ENCODE results near the gene CHN2.

DNA sequence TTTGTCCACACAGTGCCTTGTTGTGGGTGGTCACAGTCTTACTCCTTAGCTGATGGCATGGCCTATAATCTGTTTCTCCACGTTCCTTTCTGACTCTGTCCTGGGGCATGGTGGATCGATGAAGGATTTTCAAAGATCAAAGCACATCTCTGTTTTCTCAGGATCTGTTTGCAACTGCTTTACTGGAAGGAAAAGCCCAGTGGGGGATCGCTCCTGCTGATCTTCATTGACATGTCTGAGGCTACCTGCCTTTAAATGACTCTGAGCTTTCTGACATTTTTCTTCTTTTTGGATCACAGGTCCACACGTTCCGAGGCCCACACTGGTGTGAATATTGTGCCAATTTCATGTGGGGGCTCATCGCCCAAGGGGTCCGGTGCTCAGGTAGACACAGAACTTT lies 301.1 kb downstream of the CHN2 start:
- TF ChIP-seq, protein P1, sequence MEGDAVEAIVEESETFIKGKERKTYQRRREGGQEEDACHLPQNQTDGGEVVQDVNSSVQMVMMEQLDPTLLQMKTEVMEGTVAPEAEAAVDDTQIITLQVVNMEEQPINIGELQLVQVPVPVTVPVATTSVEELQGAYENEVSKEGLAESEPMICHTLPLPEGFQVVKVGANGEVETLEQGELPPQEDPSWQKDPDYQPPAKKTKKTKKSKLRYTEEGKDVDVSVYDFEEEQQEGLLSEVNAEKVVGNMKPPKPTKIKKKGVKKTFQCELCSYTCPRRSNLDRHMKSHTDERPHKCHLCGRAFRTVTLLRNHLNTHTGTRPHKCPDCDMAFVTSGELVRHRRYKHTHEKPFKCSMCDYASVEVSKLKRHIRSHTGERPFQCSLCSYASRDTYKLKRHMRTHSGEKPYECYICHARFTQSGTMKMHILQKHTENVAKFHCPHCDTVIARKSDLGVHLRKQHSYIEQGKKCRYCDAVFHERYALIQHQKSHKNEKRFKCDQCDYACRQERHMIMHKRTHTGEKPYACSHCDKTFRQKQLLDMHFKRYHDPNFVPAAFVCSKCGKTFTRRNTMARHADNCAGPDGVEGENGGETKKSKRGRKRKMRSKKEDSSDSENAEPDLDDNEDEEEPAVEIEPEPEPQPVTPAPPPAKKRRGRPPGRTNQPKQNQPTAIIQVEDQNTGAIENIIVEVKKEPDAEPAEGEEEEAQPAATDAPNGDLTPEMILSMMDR (IDR thresholded peaks at IDR 0.05), result no peak
- TF ChIP-seq ZFX (IDR thresholded peaks at IDR 0.05; ENCODE audit: borderline replicate concordance), result no peak

Data from 22Rv1 (cell line).